HG03571 (cell line): Measurements from ENCODE around the gene ATG9B.

ENCODE experiments used
- ATAC-seq: cut with Tn5 transposase; IDR thresholded peaks from one replicate; pipeline ENCODE4 v1.9.1; 2021; ENCODE audit not compliant: unreplicated experiment

Gene ATG9B

DNA sequence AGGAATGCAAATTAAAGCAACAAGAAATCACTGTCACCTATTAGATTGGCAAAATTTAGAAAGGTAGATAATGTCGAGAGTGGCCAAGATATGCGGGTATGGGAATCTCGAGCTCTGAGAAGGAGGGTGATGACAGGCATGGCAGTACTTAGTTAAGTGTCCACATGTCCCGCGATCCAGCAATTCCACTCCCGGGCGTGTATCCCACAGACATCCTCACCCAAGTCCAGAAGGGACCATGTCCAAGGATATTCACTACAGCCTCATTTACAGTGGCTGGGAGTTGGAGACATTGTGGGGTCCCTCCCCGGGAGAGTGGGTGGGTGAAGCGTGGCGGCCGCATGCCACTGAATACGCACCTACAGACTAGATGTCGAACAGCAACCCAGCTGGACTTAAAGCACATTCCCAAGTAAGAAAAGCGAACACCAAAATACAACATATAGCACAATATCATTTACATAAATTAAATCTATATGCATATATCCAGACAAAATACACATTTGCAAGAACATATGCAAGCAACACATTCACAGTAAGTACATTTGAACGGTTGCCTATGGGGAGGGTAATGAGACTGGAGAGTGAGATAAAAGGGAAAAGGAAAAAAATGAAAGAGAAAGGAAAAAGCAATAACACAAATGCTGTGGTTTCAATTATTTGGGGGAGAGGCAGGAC, 56.1 kb downstream of the ATG9B start:
- ATAC-seq = no peak

DNA sequence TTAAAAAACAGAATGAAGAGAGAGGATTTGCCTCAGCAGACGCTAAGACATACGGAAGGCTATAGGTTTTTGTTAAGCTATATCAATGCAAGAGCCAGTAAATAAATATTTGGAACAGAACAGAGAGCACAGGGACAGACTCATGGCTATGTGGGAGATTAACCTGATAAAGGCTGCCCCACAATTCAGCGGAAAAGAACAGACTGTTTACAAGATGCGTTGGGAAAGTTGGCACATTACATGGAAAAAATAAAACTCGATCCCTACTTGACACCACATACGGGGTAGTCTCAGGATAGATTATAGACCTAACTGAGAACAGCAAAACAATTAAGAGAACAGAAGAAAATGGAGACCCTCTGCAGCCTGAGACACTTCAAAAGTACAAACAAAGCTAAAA, 56.9 kb downstream of the ATG9B start:
- ATAC-seq = no peak

DNA sequence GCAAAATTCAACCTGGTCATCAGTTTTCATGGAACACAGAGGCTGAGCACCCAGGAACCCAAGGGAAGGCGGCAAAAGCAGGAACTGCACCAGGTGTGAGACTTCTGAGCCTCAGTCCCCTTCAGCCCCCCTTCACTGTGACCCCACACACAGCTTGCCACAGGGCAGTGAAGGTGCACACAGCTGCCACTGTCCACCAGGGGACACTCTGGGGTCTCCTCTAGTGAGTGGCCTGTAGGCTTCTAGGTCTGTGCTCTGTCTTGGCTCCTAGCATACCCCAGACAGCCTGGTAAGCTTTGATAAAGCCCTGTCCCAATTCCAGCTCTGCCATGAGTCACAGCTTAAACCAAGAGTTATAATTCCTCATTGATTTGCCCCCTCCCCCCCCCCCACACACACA, 58.3 kb downstream of the ATG9B start:
- no peak for ATAC-seq

DNA sequence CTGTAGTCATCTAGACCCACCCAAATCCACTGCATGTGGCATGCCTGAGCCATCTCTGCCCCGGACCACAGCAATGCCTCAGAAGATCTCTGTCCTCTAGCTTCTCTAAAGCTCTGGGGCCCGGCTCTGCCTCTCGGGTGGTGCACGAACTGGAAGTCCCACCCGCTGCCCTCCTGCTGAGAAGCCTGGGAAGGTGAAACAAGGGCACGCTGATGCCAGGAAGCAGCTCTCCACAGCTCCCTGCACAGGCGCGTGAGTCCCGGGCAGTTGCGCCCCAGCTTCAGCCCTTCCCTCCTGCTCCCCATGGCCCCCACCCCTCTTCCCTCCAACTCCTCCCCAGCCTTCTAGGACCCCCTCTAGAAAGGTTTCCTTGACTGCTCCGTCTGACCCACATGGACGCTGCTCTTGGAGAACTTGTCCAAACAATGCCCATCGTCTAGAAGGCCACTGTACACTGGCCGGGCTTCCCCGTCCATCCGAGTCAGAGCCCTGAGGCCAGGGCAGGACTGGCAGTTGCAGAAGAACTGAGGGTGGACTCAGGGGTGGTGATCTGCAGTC, 58.9 kb downstream of the ATG9B start:
- ATAC-seq = no peak
